Prostate gland (tissue), 2 donors: ENCODE measurements around the gene NCAM1.

Source experiments
- POLR2A ChIP-seq: fragments of 450-650 bp; IDR thresholded peaks from one replicate; pipeline ENCODE4 v1.6.1; 2016; ENCODE audit warnings: antibody characterized with exemption, mild to moderate bottlenecking
- TF ChIP-seq, protein P1 (sequence below), 4 experiments: fragments of 200-600 bp in 2 of 4; fragments of 450-650 bp in 2 of 4; sonication (generic) in 2 of 4; IDR thresholded peaks; 1 replicate in 3 of 4; 2 replicates in 1 of 4; pipeline ENCODE4 v1.5.1; 2016 to 2019; ENCODE audit warnings: antibody characterized with exemption in 4 of 4, mild to moderate bottlenecking in 2 of 4, moderate library complexity in 2 of 4

DNA sequence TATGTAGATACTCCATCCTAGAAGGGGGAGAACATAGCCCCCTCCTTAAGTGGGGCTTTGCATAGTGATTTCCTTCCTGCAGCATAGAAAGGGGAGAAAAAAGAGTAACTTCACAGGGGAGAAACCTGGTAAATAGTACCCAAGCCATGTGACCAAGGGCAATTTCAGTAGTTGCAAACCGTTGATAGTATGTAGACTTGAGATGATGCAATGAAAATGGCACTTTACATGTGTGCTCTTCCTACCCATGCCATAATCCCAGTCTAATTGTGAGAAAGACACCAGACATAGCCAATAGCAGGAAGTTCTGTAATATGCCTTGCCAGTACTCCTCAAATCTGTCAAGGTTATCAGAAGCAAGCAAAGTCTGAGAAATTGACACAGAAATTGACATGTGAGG lies 104.1 kb downstream of the NCAM1 start:
- TF ChIP-seq, protein P1, sequence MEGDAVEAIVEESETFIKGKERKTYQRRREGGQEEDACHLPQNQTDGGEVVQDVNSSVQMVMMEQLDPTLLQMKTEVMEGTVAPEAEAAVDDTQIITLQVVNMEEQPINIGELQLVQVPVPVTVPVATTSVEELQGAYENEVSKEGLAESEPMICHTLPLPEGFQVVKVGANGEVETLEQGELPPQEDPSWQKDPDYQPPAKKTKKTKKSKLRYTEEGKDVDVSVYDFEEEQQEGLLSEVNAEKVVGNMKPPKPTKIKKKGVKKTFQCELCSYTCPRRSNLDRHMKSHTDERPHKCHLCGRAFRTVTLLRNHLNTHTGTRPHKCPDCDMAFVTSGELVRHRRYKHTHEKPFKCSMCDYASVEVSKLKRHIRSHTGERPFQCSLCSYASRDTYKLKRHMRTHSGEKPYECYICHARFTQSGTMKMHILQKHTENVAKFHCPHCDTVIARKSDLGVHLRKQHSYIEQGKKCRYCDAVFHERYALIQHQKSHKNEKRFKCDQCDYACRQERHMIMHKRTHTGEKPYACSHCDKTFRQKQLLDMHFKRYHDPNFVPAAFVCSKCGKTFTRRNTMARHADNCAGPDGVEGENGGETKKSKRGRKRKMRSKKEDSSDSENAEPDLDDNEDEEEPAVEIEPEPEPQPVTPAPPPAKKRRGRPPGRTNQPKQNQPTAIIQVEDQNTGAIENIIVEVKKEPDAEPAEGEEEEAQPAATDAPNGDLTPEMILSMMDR (IDR thresholded peaks at IDR 0.05): no peak
- TF ChIP-seq POLR2A: no peak
